ENCODE measurements around the gene SUPT4H1. TPM values are rescaled to one million over a fixed set of nuclear protein-coding genes. Genes with fewer than 3 reads are reported as not detected.

SUPT4H1 gene
- total and polyA plus RNA-seq, 2 experiments from 2014 or later, result 82.2 to 83.7 TPM

- Mint-ChIP-seq H3K36me3 (ENCODE audit: low read depth) (no peaks in the 10 kb centered on the region), H3K27me3 (ENCODE audit: insufficient read depth, low read depth, poor library complexity) (peaks cover 35% of the 10 kb centered on the region), H3K4me3 (no peak overlapping the region), H3K27ac (peak overlapping the region; percentile 92), H3K9me3 (no peaks in the 10 kb centered on the region), H3K4me1 (peaks cover 62% of the 10 kb centered on the region)
- ATAC-seq (no peak), DNase-seq (ENCODE audit: low spot score) (no peak)
- H3K9me2 ChIP-seq (ENCODE audit: insufficient read depth), result 0 out of 2 replicates have a peak, but pooled peaks cover 8% of the 10 kb centered on the region
- H3K36me3 ChIP-seq (ENCODE audit: insufficient read depth), result no peaks in the 10 kb centered on the region
- no peaks in the 10 kb centered on the region for H3K79me2 ChIP-seq (replicated peaks; ENCODE audit: insufficient read depth)
- H3K4me2 ChIP-seq, result peak overlapping the region; percentile 60
- H4K20me1 ChIP-seq (replicated peaks; ENCODE audit: insufficient read depth), result no peaks in the 10 kb centered on the region
- peaks cover 33% of the 10 kb centered on the region for H3K4me1 ChIP-seq (ENCODE audit: insufficient read depth)
- TF ChIP-seq EZH2 (IDR thresholded peaks at IDR 0.05; ENCODE audit: low read depth, unreplicated experiment) (no peak), REST (IDR thresholded peaks at IDR 0.05; ENCODE audit: unreplicated experiment) (no peak), JUNB (IDR thresholded peaks at IDR 0.05; ENCODE audit: unreplicated experiment) (no peak), NANOG (IDR thresholded peaks at IDR 0.05; ENCODE audit: borderline replicate concordance) (no peak), EZH2phosphoT487 (IDR thresholded peaks at IDR 0.05; ENCODE audit: unreplicated experiment) (no peak), ETS1 (IDR thresholded peaks at IDR 0.05) (no peak), CTCF (conservative IDR thresholded peaks at IDR 0.05; ENCODE audit: low read depth in 2 of 2) (no peak), POLR2AphosphoS5 (IDR thresholded peaks at IDR 0.05; ENCODE audit: low read depth) (no peak), ZNF462 (CRISPR knock-in tag; IDR thresholded peaks at IDR 0.05) (no peak), ZNF331 (CRISPR knock-in tag; IDR thresholded peaks at IDR 0.05; ENCODE audit: low read depth) (no peak), ZNF114 (CRISPR knock-in tag; IDR thresholded peaks at IDR 0.05) (no peak), STAT1 (IDR thresholded peaks at IDR 0.05; ENCODE audit: unreplicated experiment) (no peak), CREB1 (CRISPR knock-in tag; IDR thresholded peaks at IDR 0.05; ENCODE audit: low read depth) (no peak)
- H3K4me3 ChIP-seq, result peak overlapping the region; percentile 36; the same call in 1 of the 2 replicates
- H3F3A ChIP-seq (replicated peaks; ENCODE audit: low read depth), result peaks cover 3% of the 10 kb centered on the region; the same call in 1 of the 2 replicates
- H3K27me3 ChIP-seq (ENCODE audit: insufficient read depth), result no peaks in the 10 kb centered on the region
- H3K27ac ChIP-seq (ENCODE audit: low read depth), result no peak overlapping the region
- H2AFZ ChIP-seq, result no peak overlapping the region; the same call in 1 of the 2 replicates
Measured at GRCh38 chr17:58331815-58332777, 19.9 kb downstream of the SUPT4H1 start.
